GM08714 (cell line): Measurements from ENCODE around the gene ZSWIM4.
"Not testable (repeated sequence)": the region's sequence is repeated elsewhere in the genome, so short reads cannot be mapped to it uniquely, and the experiment has no call there.

Experiments used
- H3K4me3 ChIP-seq: fragments of 200-500 bp; sonication (Bioruptor generic); 2 replicates; pipeline ENCODE4 v1.5.1; 2014; ENCODE audit warnings: mild to moderate bottlenecking, low read length, inconsistent platforms
- ZNF274 ChIP-seq: IDR thresholded peaks from 2 replicates; pipeline ENCODE4 v1.6.1; 2012; ENCODE audit warnings: mild to moderate bottlenecking, low read depth, low read length

The ZSWIM4 gene

GRCh38 chr19:13765395-13766094 lies 29.7 kb upstream of the ZSWIM4 start:
- H3K4me3 ChIP-seq = peak overlapping the region; percentile 71
- no peak for TF ChIP-seq ZNF274

GRCh38 chr19:13766095-13766481 lies 29.2 kb upstream of the ZSWIM4 start:
- no peak overlapping the region for H3K4me3 ChIP-seq
- no peak for TF ChIP-seq ZNF274

GRCh38 chr19:13768510-13768909 lies 26.7 kb upstream of the ZSWIM4 start:
- no peak overlapping the region for H3K4me3 ChIP-seq
- no peak for TF ChIP-seq ZNF274

DNA sequence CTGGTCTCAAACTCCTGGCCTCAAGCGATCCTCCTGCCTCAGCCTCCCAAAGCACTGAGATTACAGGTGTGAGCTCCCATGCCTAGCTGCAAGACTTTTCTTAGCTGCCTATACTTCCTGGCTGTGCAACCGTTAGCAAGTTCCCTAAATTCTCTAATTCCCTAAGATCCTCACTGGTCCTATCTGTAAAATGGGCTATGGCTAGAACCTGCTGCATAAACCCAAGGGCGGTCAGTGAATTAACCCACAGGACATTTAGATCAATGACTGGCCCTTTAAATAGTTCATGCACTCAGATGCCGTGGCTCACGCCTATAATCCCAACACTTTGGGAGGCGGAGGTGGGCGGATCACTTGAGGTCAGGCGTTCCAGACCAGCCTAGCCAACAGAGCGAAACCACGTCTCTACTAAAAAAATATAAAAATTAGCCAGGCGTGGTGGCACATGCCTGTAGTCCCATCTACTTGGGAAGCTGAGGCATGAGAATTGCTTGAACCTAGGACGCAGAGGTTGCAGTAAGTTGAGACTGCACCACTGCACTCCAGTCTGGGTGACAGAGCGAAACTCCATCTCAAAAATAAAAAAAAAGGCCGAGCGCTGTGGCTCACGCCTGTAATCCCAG lies 25.1 kb upstream of the ZSWIM4 start:
- H3K4me3 ChIP-seq = no peak overlapping the region
- TF ChIP-seq ZNF274 = no peak

- TF ChIP-seq ZNF274 = no peak
Measured at GRCh38 chr19:13774217-13775191, 20.7 kb upstream of the ZSWIM4 start, which contains the start of gene C19orf53. TSS of gene C19orf53 (plus strand) at chr19:13774456. CDS start at chr19:13774478, 22 bp downstream.

DNA sequence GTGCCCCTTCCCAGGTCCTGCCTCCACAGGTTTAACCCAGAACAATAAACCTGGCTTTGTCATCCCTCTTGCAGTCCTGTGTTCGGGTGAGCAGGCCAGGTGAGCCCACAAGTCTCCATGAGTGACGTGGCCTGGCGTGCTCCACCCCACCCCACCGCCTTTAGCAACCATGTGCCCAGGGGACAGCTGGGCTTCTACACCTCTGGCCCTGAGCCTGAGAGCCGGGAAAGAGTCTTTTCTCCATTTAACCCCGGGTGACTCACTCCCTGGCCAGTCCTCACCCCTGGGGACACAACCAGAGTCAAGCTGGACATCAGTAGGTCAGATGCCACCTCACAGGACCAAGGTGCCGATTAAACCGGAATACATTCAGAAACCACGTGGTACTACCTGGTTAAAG lies 16.8 kb upstream of the ZSWIM4 start:
- TF ChIP-seq ZNF274 = no peak
- H3K4me3 ChIP-seq = no peak overlapping the region

More at GRCh38 chr19:13774217-13775191, 20.7 kb upstream of the ZSWIM4 start, which contains the start of gene C19orf53:
- H3K4me3 ChIP-seq = peak within 1 kb of the TSS; percentile 97

DNA sequence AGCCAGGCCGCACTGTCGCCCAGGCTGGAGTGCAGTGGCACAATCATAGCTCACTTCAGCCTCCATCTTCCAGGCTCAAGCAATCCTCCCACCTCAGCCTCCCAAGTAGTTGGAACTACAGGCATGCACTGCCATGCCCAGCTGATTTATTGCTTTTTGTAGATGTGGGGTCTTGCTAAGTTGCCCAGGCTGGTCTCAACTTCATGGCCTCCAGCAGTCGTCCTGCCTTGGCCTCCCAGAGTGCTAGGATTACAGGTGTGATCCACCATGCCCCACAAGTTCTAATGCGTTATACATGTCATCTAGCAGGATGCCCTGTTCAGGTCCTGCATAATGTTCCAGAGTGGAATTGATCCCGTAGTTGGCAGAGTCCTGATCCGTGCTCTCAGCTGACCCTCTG lies 16.4 kb upstream of the ZSWIM4 start:
- no peak for TF ChIP-seq ZNF274
- no peak overlapping the region for H3K4me3 ChIP-seq

- not testable (repeated sequence) for H3K4me3 ChIP-seq
Measured at GRCh38 chr19:13779794-13780193, 15.4 kb upstream of the ZSWIM4 start.

- TF ChIP-seq ZNF274 = no peak
- no peak overlapping the region for H3K4me3 ChIP-seq
Measured at GRCh38 chr19:13781547-13781946, 13.7 kb upstream of the ZSWIM4 start.

DNA sequence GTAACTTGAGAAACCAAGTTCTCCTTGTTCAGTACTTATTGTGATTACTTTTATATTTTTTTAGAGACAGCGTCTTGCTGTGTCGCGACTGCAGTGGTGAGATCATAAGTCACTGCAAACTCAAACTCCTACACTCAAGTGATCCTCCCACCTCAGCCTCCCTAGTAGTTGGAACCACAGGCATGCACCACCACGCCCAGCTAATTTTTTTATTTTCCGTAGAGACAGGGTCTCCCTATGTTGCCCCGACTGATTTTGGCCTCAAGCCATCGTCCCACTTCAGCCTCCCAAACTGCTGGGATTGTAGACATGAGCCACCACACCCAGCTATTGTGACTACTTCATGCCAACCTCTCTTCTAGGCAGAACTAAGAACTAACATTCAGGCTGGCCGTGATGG lies 12.7 kb upstream of the ZSWIM4 start:
- no peak for TF ChIP-seq ZNF274
- H3K4me3 ChIP-seq = no peak overlapping the region

DNA sequence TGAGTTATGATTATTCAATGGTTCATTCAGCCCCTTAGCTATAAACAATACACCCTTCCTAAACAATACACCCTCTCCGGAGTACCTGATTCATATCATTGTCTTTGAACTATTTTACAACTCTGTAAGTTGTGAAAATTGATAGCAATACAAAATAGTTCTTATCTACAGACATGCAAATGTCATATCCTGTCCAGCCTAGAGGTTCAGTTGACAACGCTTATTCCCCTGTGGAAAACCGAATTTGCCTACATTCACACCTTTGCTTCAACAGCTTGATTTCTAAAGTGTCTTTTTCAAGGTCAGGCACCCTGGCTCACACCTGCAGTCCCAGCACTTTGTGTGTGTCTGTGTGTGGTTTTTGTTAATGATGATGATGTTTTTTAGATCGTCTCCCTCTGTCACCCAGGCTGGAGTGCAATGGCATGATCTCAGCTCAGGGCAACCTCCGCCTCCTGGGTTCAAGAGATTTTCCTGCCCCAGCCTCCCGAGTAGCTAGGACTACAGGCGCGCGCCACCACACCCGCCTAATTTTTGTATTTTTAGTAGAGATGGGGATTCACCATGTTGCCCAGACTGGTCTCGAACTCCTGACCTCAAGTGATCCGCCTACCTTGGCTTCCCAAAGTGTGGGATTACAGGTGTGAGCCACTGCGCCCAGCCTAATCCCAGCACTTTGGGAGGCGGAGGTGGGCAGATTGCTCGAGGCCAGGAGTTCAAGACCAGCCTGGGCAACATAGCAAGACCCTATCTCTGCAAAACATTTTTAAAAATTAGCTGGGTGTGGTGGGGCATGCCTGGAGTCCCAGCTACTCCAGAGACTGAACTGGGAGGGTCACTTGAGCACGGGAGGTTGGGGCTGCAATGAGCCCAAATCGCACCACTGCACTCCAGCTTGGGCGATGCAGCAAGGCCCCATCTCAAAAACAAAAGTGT lies 11.4 kb upstream of the ZSWIM4 start:
- no peak overlapping the region for H3K4me3 ChIP-seq
- TF ChIP-seq ZNF274 = no peak

- TF ChIP-seq ZNF274 = no peak
- H3K4me3 ChIP-seq = no peak overlapping the region
Measured at GRCh38 chr19:13784731-13785452, 10.4 kb upstream of the ZSWIM4 start.

- no peak for TF ChIP-seq ZNF274
Measured at GRCh38 chr19:13788991-13789390, 6.3 kb upstream of the ZSWIM4 start.

More at GRCh38 chr19:13788991-13789390, 6.3 kb upstream of the ZSWIM4 start:
- no peak overlapping the region for H3K4me3 ChIP-seq
